ENCODE measurements around the gene ODF4.

ODF4 gene

DNA sequence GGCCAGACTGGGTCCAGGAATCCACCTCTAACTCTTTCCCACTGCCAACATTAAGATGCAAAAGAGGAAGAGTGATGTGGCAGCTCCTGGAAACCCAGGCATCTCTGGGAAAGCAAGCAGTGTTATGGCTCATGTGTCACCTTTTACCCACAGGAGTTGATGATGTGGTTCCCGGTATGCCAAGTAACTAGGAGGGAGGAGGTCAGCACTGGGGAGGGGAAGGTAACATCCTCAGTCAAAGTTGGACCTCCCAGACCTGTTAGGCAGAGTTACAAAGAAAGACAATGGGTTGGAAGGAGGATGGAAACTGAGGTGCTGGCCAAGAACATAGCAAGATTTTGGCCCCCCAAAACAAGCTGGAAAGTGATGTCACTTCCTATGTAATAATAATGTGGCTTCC is 25.5 kb downstream of the ODF4 start:
- Histone ChIP-seq H3K27me3 (ENCODE audit: low read length) (no peaks in the 10 kb centered on the region), H3K36me3 (ENCODE audit: low read length) (no peaks in the 10 kb centered on the region), H3K9ac (ENCODE audit: low read length) (no peak overlapping the region), H3K9me2 (replicated peaks; ENCODE audit: insufficient read depth, low read length) (no peaks in the 10 kb centered on the region), H3K4me3 (ENCODE audit: insufficient read depth, low read length, poor library complexity, severe bottlenecking) (no peak overlapping the region), H3F3A (ENCODE audit: insufficient read depth) (no peaks in the 10 kb centered on the region), H3K4me2 (ENCODE audit: low read depth, low read length, poor library complexity, severe bottlenecking) (no peak overlapping the region), H2AFZ (ENCODE audit: low read depth, low read length, severe bottlenecking) (no peak overlapping the region), H4K20me1 (ENCODE audit: low read depth, low read length) (no peaks in the 10 kb centered on the region), H3K27ac (ENCODE audit: low read depth, low read length) (no peak overlapping the region), H3K9me3 (ENCODE audit: insufficient read depth, low read length) (no peaks in the 10 kb centered on the region), H3K79me2 (ENCODE audit: insufficient read depth, low read length) (no peaks in the 10 kb centered on the region)
- TF ChIP-seq CTCF (IDR thresholded peaks at IDR 0.05; ENCODE audit: insufficient read depth, low read length, poor library complexity, severe bottlenecking) (no peak), EZH2phosphoT487 (conservative IDR thresholded peaks at IDR 0.05; ENCODE audit: low read length) (no peak)

GRCh38 chr17:8366231-8366630 is 26.6 kb downstream of the ODF4 start:
- no peaks in the 10 kb centered on the region for H3K36me3 ChIP-seq (ENCODE audit: low read length)
- no peaks in the 10 kb centered on the region for H3F3A ChIP-seq (ENCODE audit: insufficient read depth)
- no peaks in the 10 kb centered on the region for H3K9me2 ChIP-seq (replicated peaks; ENCODE audit: insufficient read depth, low read length)
- H3K27me3 ChIP-seq (ENCODE audit: low read length) = no peaks in the 10 kb centered on the region
- H3K4me2 ChIP-seq (ENCODE audit: low read depth, low read length, poor library complexity, severe bottlenecking) = no peak overlapping the region
- no peaks in the 10 kb centered on the region for H4K20me1 ChIP-seq (ENCODE audit: low read depth, low read length)
- TF ChIP-seq EZH2phosphoT487 (conservative IDR thresholded peaks at IDR 0.05; ENCODE audit: low read length) (no peak), CTCF (IDR thresholded peaks at IDR 0.05; ENCODE audit: insufficient read depth, low read length, poor library complexity, severe bottlenecking) (no peak)
- H3K9ac ChIP-seq (ENCODE audit: low read length) = no peak overlapping the region
- H2AFZ ChIP-seq (ENCODE audit: low read depth, low read length, severe bottlenecking) = no peak overlapping the region
- no peak overlapping the region for H3K4me3 ChIP-seq (ENCODE audit: insufficient read depth, low read length, poor library complexity, severe bottlenecking)
- no peaks in the 10 kb centered on the region for H3K79me2 ChIP-seq (ENCODE audit: insufficient read depth, low read length)
- no peak overlapping the region for H3K27ac ChIP-seq (ENCODE audit: low read depth, low read length)
- H3K9me3 ChIP-seq (ENCODE audit: insufficient read depth, low read length) = no peaks in the 10 kb centered on the region

GRCh38 chr17:8368193-8368592 is 28.6 kb downstream of the ODF4 start:
- Histone ChIP-seq H3K9ac (ENCODE audit: low read length) (no peak overlapping the region), H4K20me1 (ENCODE audit: low read depth, low read length) (no peaks in the 10 kb centered on the region), H3K79me2 (ENCODE audit: insufficient read depth, low read length) (no peaks in the 10 kb centered on the region), H3K4me3 (ENCODE audit: insufficient read depth, low read length, poor library complexity, severe bottlenecking) (no peak overlapping the region), H3K4me2 (ENCODE audit: low read depth, low read length, poor library complexity, severe bottlenecking) (no peak overlapping the region), H3K27me3 (ENCODE audit: low read length) (no peaks in the 10 kb centered on the region), H3F3A (ENCODE audit: insufficient read depth) (no peaks in the 10 kb centered on the region), H3K9me3 (ENCODE audit: insufficient read depth, low read length) (no peaks in the 10 kb centered on the region), H3K9me2 (replicated peaks; ENCODE audit: insufficient read depth, low read length) (no peaks in the 10 kb centered on the region), H3K27ac (ENCODE audit: low read depth, low read length) (no peak overlapping the region), H2AFZ (ENCODE audit: low read depth, low read length, severe bottlenecking) (no peak overlapping the region), H3K36me3 (ENCODE audit: low read length) (no peaks in the 10 kb centered on the region)
- TF ChIP-seq EZH2phosphoT487 (conservative IDR thresholded peaks at IDR 0.05; ENCODE audit: low read length) (no peak), CTCF (IDR thresholded peaks at IDR 0.05; ENCODE audit: insufficient read depth, low read length, poor library complexity, severe bottlenecking) (no peak)

GRCh38 chr17:8369944-8370343 is 30.3 kb downstream of the ODF4 start:
- Histone ChIP-seq H3K27me3 (ENCODE audit: low read length) (no peaks in the 10 kb centered on the region), H3K4me2 (ENCODE audit: low read depth, low read length, poor library complexity, severe bottlenecking) (no peak overlapping the region), H2AFZ (ENCODE audit: low read depth, low read length, severe bottlenecking) (no peak overlapping the region), H3F3A (ENCODE audit: insufficient read depth) (no peaks in the 10 kb centered on the region), H3K9ac (ENCODE audit: low read length) (no peak overlapping the region), H3K9me3 (ENCODE audit: insufficient read depth, low read length) (no peaks in the 10 kb centered on the region), H3K4me3 (ENCODE audit: insufficient read depth, low read length, poor library complexity, severe bottlenecking) (no peak overlapping the region), H3K36me3 (ENCODE audit: low read length) (no peaks in the 10 kb centered on the region), H3K79me2 (ENCODE audit: insufficient read depth, low read length) (no peaks in the 10 kb centered on the region), H4K20me1 (ENCODE audit: low read depth, low read length) (no peaks in the 10 kb centered on the region), H3K27ac (ENCODE audit: low read depth, low read length) (no peak overlapping the region), H3K9me2 (replicated peaks; ENCODE audit: insufficient read depth, low read length) (no peaks in the 10 kb centered on the region)
- TF ChIP-seq EZH2phosphoT487 (conservative IDR thresholded peaks at IDR 0.05; ENCODE audit: low read length) (no peak), CTCF (IDR thresholded peaks at IDR 0.05; ENCODE audit: insufficient read depth, low read length, poor library complexity, severe bottlenecking) (no peak)
